Measurements from ENCODE around the gene DTNBP1.

Gene DTNBP1

DNA sequence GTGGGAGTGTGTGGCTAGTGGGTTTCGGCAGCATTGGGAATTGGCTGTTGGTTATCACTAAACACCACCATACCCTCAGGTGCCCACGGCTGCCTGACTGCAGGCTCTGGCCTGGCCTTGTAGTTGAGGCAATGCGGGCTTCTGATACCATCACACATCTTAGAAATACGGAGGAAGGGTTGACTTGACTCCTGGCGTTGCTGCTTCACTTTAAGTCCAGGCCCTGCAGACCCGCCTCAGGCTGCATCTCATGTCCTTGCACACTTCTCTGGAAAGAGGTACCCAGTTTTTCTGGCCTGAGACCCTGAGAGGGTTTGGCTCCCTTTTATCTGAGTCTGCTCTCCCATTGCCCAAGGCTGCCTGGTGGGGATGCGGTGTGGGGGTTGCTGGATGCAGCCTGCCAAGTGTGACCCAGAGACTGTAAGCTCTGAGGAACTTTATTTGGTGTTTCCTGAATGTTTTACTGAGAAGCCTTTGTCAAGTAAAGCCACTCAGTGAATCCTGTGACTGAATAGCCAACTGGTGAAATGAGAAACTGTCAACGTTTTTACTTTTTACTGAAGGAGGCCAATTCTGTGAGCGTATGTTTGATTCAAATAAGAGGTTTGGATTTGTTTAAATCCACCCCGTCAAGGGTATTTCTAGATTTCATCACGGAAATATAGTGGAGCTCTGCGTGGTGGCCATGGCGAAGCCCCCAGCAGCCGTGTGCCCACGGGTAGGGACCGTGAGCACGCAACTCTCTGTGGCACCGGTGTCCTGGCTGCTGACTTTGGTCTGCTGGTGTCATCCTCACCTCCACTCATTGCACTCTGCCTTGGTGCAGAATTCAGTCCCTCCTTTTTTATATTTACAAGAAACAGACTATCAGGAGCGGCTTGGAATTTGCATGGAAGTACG is 160.1 kb downstream of the DTNBP1 start:
- peak in 5 of 42 donors; percentile 17 to 43 (median 26) for DNase-seq
- intact Hi-C loops (cut with DNase I), result no loop called here

DNA sequence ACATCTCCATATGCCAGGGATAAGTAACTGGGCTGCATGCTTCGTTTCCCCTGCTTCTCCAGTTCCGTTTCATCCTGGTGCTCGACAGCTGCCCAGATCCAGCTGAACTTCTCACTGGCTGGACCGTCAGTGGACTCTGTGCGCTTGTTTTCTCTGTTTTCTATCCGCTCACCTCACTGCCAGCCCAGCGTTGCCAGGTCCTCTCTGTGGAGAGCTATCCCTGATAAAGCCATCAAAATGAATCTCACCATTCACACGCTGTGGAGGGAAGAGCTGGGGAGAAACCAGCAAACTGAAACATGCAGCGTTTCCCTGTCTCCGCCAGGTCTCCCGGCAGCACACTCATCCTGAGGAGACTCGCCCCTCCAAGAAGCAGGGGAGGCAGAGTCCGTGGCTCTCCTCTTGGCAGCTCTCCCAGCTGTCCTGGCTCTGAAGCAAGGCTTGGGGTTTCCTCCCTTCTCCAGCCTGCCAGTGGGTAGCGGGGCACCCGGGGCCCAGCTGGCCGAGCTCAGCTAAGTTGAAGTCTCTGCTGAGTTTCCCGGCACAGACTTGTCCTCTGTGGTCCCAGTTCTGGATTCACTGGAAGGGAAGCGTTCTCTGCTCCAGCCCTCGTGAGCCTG is 160.9 kb downstream of the DTNBP1 start:
- DNase-seq, result peak in 40 of 42 donors; percentile 35 to 86 (median 66)
- intact Hi-C loops (cut with DNase I), result no loop called here

GRCh38 chr6:15500901-15501825 is 161.7 kb downstream of the DTNBP1 start:
- DNase-seq, result peak in 5 of 42 donors; percentile 12 to 39 (median 26)
- intact Hi-C loops (cut with DNase I), result no loop called here

GRCh38 chr6:15500078-15500740 is 162.6 kb downstream of the DTNBP1 start:
- intact Hi-C loops (cut with DNase I), result no loop called here
- DNase-seq, result peak in 6 of 42 donors; percentile 13 to 58 (median 33)

GRCh38 chr6:15499591-15499990 is 163.2 kb downstream of the DTNBP1 start:
- DNase-seq, result peak in 3 of 42 donors; percentile 24 to 42 (median 32)
- intact Hi-C loops (cut with DNase I), result loop anchor here (10.0 kb wide), 3 partner anchors 55 to 1285 kb away; no protein-coding TSS in a partner anchor

DNA sequence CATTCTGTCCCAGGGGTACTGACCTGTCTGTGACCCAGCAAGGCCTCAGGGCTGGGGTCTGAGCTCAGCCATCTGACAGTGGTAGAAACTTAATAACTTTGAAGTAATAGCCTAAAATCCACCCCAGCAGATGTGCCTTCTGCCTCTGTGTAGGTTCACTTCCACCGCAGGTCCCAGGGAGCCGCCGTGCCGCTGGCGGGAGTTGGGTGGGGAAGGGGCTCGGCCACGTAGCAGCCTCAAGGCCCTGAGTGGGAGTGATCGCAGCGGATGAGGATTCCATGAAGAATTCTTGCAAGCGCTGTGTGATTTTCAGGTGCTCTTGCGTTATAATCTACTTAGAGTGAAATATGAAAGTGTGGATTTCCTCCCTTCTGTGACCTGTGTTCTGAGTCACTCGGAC is 163.7 kb downstream of the DTNBP1 start:
- peak in 3 of 42 donors; percentile 22 to 39 (median 32) for DNase-seq

DNA sequence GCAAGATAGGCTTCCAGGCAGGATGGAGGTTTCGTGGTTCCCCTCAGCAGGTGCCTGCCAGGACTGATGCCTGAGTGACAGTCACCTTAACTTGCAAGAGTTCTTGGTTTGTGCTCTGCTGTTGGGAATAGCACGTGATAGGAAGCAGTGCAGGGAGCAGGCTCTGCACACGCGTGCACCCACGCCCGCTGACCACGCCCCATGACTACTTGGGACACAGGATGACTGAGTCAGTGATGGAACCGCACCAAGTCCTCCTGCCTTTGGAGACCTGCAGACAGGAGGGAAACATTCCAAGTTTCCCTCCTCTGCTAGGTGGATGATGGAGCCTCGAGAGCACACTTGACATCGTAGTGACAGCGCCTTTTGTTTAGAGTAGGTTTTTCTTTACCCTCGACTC is 164.2 kb downstream of the DTNBP1 start:
- intact Hi-C loops (cut with DNase I), result loop anchor here (10.0 kb wide), 3 partner anchors 54 to 1284 kb away; no protein-coding TSS in a partner anchor
- peak in 3 of 42 donors; percentile 14 to 43 (median 39) for DNase-seq

More for the DNA sequence above, 163.7 kb downstream of the DTNBP1 start:
- intact Hi-C loops (cut with DNase I), result loop anchor here (10.0 kb wide), 3 partner anchors 54 to 1284 kb away; no protein-coding TSS in a partner anchor

DNA sequence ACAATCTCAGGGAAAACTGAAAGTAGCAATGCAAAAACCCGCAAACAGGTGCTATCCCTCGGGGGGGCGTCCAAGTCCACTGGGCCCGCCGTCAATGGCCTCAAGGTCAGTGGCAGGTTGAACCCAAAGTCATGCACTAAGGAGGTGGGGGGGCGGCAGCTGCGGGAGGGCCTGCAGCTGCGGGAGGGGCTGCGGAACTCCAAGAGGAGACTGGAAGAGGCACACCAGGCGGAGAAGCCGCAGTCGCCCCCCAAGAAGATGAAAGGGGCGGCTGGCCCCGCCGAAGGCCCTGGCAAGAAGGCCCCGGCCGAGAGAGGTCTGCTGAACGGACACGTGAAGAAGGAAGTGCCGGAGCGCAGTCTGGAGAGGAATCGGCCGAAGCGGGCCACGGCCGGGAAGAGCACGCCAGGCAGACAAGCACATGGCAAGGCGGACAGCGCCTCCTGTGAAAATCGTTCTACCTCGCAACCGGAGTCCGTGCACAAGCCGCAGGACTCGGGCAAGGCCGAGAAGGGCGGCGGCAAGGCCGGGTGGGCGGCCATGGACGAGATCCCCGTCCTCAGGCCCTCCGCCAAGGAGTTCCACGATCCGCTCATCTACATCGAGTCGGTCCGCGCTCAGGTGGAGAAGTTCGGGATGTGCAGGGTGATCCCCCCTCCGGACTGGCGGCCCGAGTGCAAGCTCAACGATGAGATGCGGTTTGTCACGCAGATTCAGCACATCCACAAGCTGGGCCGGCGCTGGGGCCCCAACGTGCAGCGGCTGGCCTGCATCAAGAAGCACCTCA is 166.3 kb downstream of the DTNBP1 start:
- DNase-seq, result peak in 1 of 42 donors; percentile 16
- intact Hi-C loops (cut with DNase I), result loop anchor here (10.0 kb wide), 3 partner anchors 52 to 1282 kb away; no protein-coding TSS in a partner anchor

GRCh38 chr6:15495375-15495901 is 167.4 kb downstream of the DTNBP1 start:
- peak in 2 of 42 donors; percentile 19 to 22 for DNase-seq
- intact Hi-C loops (cut with DNase I), result loop anchor here (10.0 kb wide), 3 partner anchors 51 to 1281 kb away; no protein-coding TSS in a partner anchor

GRCh38 chr6:15493437-15494168 is 169.2 kb downstream of the DTNBP1 start:
- no peak for DNase-seq

DNA sequence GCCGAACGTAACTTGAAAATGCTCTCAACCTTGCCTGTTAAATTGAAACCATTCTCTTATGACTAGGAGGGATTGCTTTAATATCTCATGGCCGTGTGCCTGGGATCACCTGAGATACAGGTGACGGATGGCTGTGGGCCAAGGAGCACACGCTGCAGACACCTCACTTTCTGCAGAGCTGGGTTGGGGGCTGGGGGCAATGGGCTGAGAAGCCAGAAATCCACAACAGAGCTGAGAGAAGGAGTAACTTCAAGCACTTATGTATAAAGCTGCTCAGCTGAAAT is 170.9 kb downstream of the DTNBP1 start:
- no peak for DNase-seq
- intact Hi-C loops (cut with DNase I), result loop anchor here (5.0 to 10.0 kb wide), 4 partner anchors 47 to 1277 kb away; no protein-coding TSS in a partner anchor

More at GRCh38 chr6:15493437-15494168, 169.2 kb downstream of the DTNBP1 start:
- intact Hi-C loops (cut with DNase I), result loop anchor here (5.0 to 10.0 kb wide), 4 partner anchors 49 to 1279 kb away; no protein-coding TSS in a partner anchor

DNA sequence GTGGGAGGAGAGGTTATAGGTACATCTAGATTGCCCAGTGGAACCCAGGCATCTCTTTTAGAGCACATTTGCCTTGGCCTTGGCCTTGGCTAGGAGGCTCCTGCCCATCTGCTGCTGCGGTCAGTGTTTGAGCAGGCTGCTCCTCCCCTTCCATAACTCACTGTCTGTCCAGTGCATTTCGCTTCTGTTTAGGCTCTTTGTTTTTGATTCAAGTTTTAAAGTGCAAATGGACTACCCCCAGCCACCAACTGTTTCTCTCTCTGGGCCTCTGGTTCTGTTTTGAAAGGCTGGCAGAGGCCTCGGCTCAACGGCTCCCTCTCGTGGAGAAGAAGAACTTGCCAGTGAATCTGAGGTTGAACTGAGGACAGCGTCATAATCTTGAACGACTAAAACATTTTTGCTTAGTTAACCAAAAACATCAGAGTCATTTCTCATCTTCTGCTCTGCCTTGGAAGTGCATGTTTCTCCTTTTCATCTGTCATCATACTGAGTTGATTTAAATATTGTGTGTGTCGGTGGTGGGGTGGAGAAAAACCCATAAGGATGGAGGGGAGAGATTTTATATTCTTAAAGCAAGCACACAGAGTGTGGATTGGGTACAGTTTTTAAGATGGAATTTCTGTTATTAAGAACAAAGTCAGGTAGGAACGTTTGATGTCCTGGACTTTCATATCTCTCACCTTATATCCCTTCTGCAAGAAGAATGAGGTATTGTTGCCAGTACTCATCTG is 171.4 kb downstream of the DTNBP1 start:
- intact Hi-C loops (cut with DNase I), result loop anchor here (5.0 to 10.0 kb wide), 4 partner anchors 47 to 1277 kb away; no protein-coding TSS in a partner anchor
- peak; percentile 73 to 96 (median 88) for DNase-seq

GRCh38 chr6:15490242-15491100 is 172.4 kb downstream of the DTNBP1 start:
- no peak for DNase-seq
- intact Hi-C loops (cut with DNase I), result loop anchor here (5.0 to 10.0 kb wide), 4 partner anchors 46 to 1276 kb away; no protein-coding TSS in a partner anchor

- no peak for DNase-seq
- intact Hi-C loops (cut with DNase I), result no loop called here
Measured at GRCh38 chr6:15489261-15489962, 173.4 kb downstream of the DTNBP1 start.

Measured in head of caudate nucleus (tissue), 42 donors.